Effector memory CD8-positive, alpha-beta T cell (primary cell): ENCODE data around the gene RLN2.
"Not testable (repeated sequence)": the region's sequence is repeated elsewhere in the genome, so short reads cannot be mapped to it uniquely, and the experiment has no call there.

ENCODE experiments used
- ATAC-seq: fragments of 150-1000 bp; cut with Tn5 transposase; replicated peaks from 2 replicates; pipeline ENCODE4 v1.10.0; 2021; ENCODE audit warnings: mild to moderate bottlenecking, moderate library complexity
- DNase-seq, 3 experiments: peaks; one replicate each; pipeline ENCODE4 v3.0.0; 2021
- H3K27ac Mint-ChIP-seq, 2 donors: one replicate each; pipeline ENCODE4 v1.8.0; 2022; ENCODE audit warnings: mild to moderate bottlenecking in 2 of 2, mixed read lengths in 2 of 2, moderate library complexity in 2 of 2
- H3K27me3 Mint-ChIP-seq, 2 donors: one replicate each; pipeline ENCODE4 v1.8.0; 2022; ENCODE audit warnings: mixed read lengths in 2 of 2
- H3K36me3 Mint-ChIP-seq: one replicate; pipeline ENCODE4 v1.8.0; 2022; ENCODE audit warnings: mild to moderate bottlenecking, moderate library complexity, mixed read lengths; ENCODE audit not compliant: insufficient read depth
- H3K4me1 Mint-ChIP-seq, 2 donors: one replicate each; pipeline ENCODE4 v1.8.0; 2022; ENCODE audit warnings: low read depth in 2 of 2, mixed read lengths in 2 of 2
- H3K4me3 Mint-ChIP-seq, 2 donors: one replicate each; pipeline ENCODE4 v1.8.0; 2022; ENCODE audit warnings: mild to moderate bottlenecking in 2 of 2, mixed read lengths in 2 of 2, moderate library complexity in 2 of 2
- H3K9me3 Mint-ChIP-seq, 2 donors: one replicate each; pipeline ENCODE4 v1.8.0; 2022; ENCODE audit warnings: mixed read lengths in 2 of 2
- total RNA-seq, 9 experiments: gene quantifications; one replicate each; lab custom pipeline; 2026; lab: John Stamatoyannopoulos, UW

RLN2 gene, protein sequence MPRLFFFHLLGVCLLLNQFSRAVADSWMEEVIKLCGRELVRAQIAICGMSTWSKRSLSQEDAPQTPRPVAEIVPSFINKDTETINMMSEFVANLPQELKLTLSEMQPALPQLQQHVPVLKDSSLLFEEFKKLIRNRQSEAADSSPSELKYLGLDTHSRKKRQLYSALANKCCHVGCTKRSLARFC
- total RNA-seq, result 0 to 3.1 (median 0.79) reads per million in 9 experiments

DNA sequence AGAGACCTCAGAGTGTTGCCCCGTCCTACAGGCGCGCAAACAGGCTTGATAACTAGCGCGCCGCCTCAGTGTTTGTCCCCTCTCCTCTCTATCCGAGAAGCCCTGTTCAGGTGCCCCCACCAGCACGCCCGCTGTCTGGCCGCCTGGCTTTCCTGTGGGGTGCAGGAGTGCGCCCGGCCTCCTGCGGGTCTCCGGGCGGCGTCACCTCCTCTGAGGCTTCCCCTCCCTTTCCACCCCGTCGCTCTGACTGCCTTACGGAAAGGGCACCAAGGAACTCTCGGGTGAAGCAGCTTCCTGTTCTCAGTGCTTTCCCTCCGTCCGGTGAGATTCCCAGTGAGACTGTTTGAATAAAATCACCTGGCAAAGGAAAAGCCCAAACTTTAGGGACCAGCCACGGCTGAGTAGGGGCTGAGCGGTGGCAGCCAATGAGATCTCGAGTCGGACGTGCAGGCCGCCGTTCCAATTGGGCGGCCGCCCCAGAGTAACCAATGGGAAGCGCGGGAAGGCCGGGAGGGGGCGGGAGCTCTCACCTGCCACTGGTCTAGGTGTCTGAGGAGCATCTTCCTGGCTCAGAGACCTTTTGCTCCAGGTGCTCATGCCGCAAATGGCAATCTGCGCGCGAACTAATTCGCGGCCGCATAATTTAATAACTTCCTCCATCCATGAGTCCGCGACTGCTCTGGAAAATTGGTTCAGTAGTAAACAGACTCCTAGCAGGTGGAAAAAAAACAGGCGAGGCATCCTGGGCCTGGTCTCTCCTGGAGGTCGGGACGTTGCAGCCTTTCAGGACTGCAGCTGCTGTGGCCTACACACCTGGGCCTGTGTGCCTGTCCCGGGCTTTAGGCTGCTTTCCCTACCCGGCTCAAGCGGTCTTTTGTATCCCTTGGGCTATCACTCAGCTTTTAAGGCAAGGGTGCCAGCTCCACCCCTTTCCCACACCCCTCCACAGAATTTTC is at the start of gene RLN2:
TSS of gene RLN2 (minus strand) at position 877 of the 956 bp plus-strand sequence. CDS start at position 741, 136 bp downstream.
- not testable (repeated sequence) for H3K27me3 Mint-ChIP-seq, H3K9me3 Mint-ChIP-seq, H3K36me3 Mint-ChIP-seq, DNase-seq
- peaks cover 16 to 25% of the 10 kb centered on the region in 2 donors for H3K4me1 Mint-ChIP-seq
- peak; percentile 94 for ATAC-seq
- peak within 1 kb of the TSS; percentile 28 to 78 for H3K4me3 Mint-ChIP-seq
- H3K27ac Mint-ChIP-seq, result peak within 1 kb of the TSS in 1 of 2 donors; percentile 77

DNA sequence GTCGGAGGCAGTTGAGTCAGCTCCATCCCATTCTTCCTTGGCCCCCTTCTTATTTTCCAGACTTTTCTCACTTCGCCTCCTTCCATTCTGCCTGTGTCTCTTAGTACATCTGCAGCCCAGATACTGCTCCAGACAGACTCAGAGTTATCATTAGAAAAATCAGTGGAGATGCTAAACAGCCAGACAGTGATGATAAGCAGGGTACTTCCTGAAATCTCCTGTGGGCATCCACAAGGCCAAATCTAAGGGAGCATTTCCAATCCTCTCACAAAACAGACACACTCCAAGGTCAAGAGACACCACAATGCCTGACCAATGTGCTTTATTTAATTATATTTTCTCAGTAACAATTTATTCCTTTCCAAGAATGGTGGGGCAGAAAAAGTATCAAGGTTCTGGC is 49.7 kb upstream of the RLN2 start:
- Mint-ChIP-seq H3K4me3 (no peak overlapping the region), H3K9me3 (peaks cover 2 to 8% of the 10 kb centered on the region in 2 donors), H3K4me1 (peaks cover 29 to 34% of the 10 kb centered on the region in 2 donors), H3K27ac (peak overlapping the region; percentile 60 to 89), H3K27me3 (no peaks in the 10 kb centered on the region), H3K36me3 (no peaks in the 10 kb centered on the region)
- no peak for DNase-seq
- ATAC-seq, result no peak

DNA sequence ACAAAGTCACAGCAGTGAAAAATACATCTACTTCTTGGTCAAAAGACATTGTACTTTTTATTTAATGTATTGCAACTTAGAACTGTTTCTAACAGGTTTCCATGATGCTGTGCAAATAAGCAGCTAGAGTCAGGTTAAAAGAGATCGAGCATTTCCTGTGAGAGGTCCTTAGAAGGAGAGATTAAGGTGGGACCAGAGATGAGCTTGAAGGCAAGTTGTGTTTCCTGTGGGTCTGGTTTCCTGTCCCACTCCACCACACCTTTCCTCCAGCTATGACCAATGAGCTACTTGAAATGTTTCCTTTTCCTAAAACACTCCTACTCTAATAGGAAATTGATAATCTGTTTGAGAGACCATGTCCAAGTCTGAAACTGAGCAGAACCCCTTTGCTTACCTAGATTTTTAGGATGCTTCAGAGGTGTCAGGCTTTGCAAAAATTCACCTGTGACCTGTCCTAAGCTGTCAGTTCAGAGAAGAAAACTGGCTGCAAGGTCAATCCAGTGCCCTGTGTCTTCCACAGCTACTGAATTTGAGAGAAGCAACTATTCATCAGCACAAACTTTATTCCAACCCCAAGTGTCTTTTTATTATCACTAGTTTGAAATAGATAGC is 48.2 kb upstream of the RLN2 start:
- Mint-ChIP-seq H3K4me3 (peak overlapping the region; percentile 31 to 66), H3K27me3 (no peaks in the 10 kb centered on the region), H3K36me3 (peaks cover 3% of the 10 kb centered on the region), H3K9me3 (peaks cover 2 to 10% of the 10 kb centered on the region in 2 donors), H3K4me1 (peaks cover 29 to 34% of the 10 kb centered on the region in 2 donors), H3K27ac (peak overlapping the region; percentile 87 to 89)
- ATAC-seq (peak; percentile 90), DNase-seq (peak in 2 of 3 experiments; percentile 2 to 5)

DNA sequence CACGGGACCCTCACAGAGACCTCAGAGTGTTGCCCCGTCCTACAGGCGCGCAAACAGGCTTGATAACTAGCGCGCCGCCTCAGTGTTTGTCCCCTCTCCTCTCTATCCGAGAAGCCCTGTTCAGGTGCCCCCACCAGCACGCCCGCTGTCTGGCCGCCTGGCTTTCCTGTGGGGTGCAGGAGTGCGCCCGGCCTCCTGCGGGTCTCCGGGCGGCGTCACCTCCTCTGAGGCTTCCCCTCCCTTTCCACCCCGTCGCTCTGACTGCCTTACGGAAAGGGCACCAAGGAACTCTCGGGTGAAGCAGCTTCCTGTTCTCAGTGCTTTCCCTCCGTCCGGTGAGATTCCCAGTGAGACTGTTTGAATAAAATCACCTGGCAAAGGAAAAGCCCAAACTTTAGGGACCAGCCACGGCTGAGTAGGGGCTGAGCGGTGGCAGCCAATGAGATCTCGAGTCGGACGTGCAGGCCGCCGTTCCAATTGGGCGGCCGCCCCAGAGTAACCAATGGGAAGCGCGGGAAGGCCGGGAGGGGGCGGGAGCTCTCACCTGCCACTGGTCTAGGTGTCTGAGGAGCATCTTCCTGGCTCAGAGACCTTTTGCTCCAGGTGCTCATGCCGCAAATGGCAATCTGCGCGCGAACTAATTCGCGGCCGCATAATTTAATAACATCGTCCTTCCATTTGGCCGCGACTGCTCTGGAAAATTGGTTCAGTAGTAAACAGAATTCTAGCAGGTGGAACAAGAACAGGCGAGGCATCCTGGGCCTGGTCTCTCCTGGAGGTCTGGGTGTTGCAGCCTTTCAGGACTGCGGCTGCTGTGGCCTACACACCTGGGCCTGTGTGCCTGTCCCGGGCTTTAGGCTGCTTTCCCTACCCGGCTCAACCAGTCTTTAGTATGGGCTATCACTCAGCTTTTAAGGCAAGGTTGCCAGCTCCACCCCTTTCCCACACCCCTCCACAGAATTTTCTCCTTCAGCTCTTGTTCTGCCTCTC is 34.8 kb upstream of the RLN2 start, which contains the start of gene RLN1:
TSS of gene RLN1 (minus strand) at position 885 of the 990 bp plus-strand sequence. CDS start at position 755, 130 bp downstream.
- Mint-ChIP-seq H3K4me1 (peaks cover 14 to 22% of the 10 kb centered on the region in 2 donors), H3K27ac (peak within 1 kb of the TSS; percentile 63 to 87), H3K4me3 (peak within 1 kb of the TSS; percentile 61 to 74)
- peak; percentile 89 for ATAC-seq
- not testable (repeated sequence) for H3K36me3 Mint-ChIP-seq, H3K9me3 Mint-ChIP-seq, H3K27me3 Mint-ChIP-seq
- peak in 2 of 3 experiments; percentile 5 to 28 for DNase-seq

DNA sequence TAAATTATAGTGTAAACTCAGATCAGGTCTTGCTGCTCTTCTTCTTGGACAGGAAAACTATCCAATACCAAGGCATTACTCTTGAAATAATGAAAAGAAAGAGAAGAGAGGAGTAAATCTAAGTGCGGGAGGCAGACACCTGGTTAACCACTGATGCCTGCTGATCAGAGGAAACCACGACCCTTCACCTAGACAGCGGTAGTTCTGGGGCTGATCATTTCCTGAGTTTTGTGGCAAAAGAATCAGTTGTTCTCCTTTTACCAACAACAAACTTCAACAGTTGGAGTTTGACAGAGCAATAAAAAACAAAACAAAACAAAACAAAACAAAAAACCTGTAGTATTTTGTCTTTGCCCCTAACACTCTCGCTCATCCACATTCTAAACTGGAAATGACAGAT is 32.2 kb upstream of the RLN2 start:
- ATAC-seq (peak; percentile 59), DNase-seq (peak in 2 of 3 experiments; percentile 25 to 27)
- Mint-ChIP-seq H3K4me3 (peak overlapping the region; percentile 59 to 67), H3K27ac (peak overlapping the region; percentile 66 to 75), H3K4me1 (peaks cover 23 to 34% of the 10 kb centered on the region in 2 donors), H3K36me3 (peaks cover 5% of the 10 kb centered on the region), H3K9me3 (no peaks in the 10 kb centered on the region), H3K27me3 (no peaks in the 10 kb centered on the region)

DNA sequence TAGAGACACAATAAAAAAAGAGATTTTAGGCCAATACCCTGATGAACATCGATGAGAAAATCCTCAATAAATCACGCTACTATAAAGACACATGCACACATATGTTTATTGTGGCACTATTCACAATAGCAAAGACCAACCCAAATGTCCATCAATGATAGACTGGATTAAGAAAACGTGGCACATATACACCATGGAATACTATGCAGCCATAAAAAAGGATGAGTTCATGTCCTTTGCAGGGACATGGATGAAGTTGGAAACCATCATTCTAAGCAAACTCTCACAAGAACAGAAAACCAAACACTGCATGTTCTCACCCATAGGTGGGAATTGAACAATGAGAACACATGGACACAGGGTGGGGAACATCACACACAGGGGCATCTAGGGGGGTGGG is 26.8 kb upstream of the RLN2 start:
- not testable (repeated sequence) for DNase-seq, H3K27ac Mint-ChIP-seq, ATAC-seq, H3K27me3 Mint-ChIP-seq, H3K4me3 Mint-ChIP-seq, H3K9me3 Mint-ChIP-seq
- peaks cover 22% of the 10 kb centered on the region for H3K36me3 Mint-ChIP-seq
- peaks cover 38 to 43% of the 10 kb centered on the region in 2 donors for H3K4me1 Mint-ChIP-seq

DNA sequence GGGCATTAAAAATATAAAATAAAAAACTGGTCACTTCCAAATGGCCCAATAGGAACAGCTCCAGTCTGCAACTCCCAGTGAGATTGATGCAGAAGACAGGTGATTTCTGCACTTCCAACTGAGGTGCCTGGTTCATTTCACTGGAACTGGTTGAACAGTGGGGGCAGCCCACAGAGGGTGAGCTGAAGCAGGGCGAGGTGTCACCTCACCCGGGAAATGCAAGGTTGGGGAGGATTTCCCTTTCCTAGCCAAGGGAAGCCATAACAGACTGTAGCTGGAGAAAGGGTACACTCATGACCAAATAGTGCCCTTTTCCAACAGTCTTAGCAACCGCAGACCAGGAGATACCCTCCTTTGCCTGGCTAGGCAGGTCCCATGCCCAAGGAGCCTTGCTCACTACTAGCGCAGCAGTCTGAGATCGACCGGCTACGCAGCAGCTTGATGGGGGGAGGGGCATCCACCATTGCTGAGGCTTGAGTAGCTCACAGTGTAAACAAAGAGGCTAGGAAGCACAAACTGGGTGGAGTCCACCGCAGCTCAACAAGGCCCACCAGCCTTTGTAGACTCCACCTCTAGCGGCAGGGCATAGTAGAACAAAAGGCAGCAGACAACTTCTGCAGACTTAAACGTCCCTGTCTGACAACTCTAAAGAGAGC is 22.5 kb upstream of the RLN2 start:
- H3K9me3 Mint-ChIP-seq, result no peaks in the 10 kb centered on the region
- ATAC-seq (peak; percentile 95), DNase-seq (peak; percentile 59 to 75 (median 70))
- peak overlapping the region; percentile 62 to 83 for H3K27ac Mint-ChIP-seq
- H3K4me3 Mint-ChIP-seq, result peak overlapping the region; percentile 60 to 84
- peaks cover 26 to 27% of the 10 kb centered on the region in 2 donors for H3K4me1 Mint-ChIP-seq
- no peaks in the 10 kb centered on the region for H3K27me3 Mint-ChIP-seq
- H3K36me3 Mint-ChIP-seq, result peaks cover 17% of the 10 kb centered on the region

DNA sequence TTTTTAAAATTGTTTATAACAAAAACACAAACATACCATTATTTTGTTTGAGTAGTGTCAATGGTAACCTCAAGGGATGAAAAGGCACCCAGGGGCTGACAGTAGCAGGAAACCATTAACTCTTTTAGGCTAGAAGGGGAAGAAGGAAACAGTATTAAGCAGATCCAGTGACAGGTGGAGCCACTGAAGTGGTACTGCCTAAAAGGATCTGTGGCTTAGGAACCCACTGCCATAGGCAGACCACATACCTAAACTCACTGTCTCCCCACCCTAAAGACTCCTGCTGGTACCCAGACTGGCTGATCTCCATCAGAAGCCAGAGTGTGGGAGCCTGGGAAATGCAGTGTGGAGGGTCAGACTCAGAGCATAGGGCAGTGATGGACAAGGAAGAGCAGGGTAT is 21.7 kb upstream of the RLN2 start:
- H3K4me3 Mint-ChIP-seq, result peak overlapping the region; percentile 60 to 84
- DNase-seq (no peak), ATAC-seq (no peak)
- no peaks in the 10 kb centered on the region for H3K9me3 Mint-ChIP-seq
- H3K4me1 Mint-ChIP-seq, result peaks cover 29 to 32% of the 10 kb centered on the region in 2 donors
- H3K36me3 Mint-ChIP-seq, result peaks cover 17% of the 10 kb centered on the region
- H3K27ac Mint-ChIP-seq, result peak overlapping the region in 1 of 2 donors; percentile 83
- no peaks in the 10 kb centered on the region for H3K27me3 Mint-ChIP-seq

DNA sequence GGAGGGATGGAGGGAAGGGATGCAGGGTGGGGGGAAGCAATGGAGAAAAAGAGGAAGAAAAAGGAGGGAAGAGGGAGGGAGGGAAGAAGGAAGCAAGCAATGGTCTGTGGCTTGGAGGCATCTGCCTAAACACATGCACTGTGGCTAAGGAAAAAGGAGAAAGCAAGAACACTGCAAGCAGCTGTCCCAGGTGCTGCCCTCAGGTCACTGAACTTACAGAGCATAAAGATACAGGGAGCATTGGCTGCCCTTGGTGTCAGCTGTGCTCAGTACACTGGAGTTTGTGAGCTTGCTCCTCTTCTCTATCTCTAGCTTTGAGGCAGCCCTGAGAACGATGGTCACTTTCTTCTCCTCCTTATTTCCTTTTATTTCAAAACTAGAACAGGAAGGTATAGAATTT is 17.1 kb upstream of the RLN2 start:
- not testable (repeated sequence) for H3K9me3 Mint-ChIP-seq, ATAC-seq, DNase-seq, H3K27me3 Mint-ChIP-seq, H3K4me3 Mint-ChIP-seq, H3K36me3 Mint-ChIP-seq
- Mint-ChIP-seq H3K27ac (peak overlapping the region in 1 of 2 donors; percentile 7), H3K4me1 (peaks cover 13 to 15% of the 10 kb centered on the region in 2 donors)

DNA sequence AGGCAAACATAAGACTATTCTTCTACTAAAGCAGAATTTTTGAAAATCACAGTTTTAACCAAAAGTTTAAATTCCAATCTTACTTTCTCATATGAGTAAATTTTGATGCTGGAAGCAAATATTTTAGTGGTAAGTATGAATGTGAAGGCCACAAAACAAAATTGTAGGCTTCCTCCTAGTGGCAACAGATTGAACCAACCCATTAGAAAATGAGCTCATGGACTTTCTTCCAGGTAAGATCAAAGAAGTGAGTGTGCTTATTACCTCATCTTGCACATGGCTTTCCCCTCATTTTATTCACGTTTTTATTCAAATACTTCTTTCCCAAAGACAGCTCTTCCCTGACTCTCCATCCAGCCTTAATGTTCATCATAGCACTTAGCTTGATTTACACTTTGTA is 16.5 kb upstream of the RLN2 start:
- Mint-ChIP-seq H3K4me3 (no peak overlapping the region), H3K4me1 (peaks cover 9 to 11% of the 10 kb centered on the region in 2 donors), H3K36me3 (peaks cover 2% of the 10 kb centered on the region), H3K27ac (no peak overlapping the region), H3K27me3 (no peaks in the 10 kb centered on the region), H3K9me3 (peaks cover 0 to 5% of the 10 kb centered on the region in 2 donors)
- DNase-seq (no peak), ATAC-seq (peak; percentile 56)

DNA sequence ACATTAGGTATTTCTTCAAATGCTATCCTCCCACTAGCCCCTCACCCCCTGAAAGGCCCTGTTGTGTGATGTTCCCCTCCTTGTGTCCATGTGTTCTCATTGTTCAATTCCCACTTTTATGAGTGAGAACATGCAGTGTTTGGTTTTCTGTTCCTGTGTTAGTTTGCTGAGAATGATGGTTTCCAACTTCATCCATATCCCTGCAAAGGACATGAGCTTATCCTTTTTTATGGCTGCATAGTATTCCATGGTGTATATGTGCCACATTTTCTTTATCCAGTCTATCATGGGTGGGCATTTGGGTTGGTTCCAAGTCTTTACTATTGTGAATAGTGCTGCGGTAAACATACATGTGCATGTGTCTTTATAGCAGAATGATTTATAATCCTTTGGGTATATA is 11.9 kb upstream of the RLN2 start:
- H3K9me3 Mint-ChIP-seq, H3K4me3 Mint-ChIP-seq, H3K27me3 Mint-ChIP-seq, ATAC-seq, H3K36me3 Mint-ChIP-seq, H3K27ac Mint-ChIP-seq, H3K4me1 Mint-ChIP-seq, DNase-seq: not testable (repeated sequence)
